Mesothelial cell of epicardium (in vitro differentiated cells): ENCODE data around the gene CD209. TPM values are rescaled to one million over a fixed set of nuclear protein-coding genes. Genes with fewer than 3 reads are reported as not detected.

ENCODE experiments used
- DNase-seq, 2 experiments: peaks; one replicate each; pipeline ENCODE4 v3.0.0; 2021; ENCODE audit warnings: low spot score in 2 of 2; ENCODE audit not compliant: unreplicated experiment in 2 of 2
- H3K27ac Mint-ChIP-seq: 2 replicates; pipeline ENCODE4 v1.8.0; 2021; ENCODE audit warnings: mixed read lengths
- H3K27me3 Mint-ChIP-seq: 2 replicates; pipeline ENCODE4 v1.8.0; 2021; ENCODE audit warnings: low read depth, mixed read lengths
- H3K36me3 Mint-ChIP-seq: 2 replicates; pipeline ENCODE4 v1.8.0; 2021; ENCODE audit warnings: mixed read lengths
- H3K4me1 Mint-ChIP-seq: 2 replicates; pipeline ENCODE4 v1.8.0; 2021; ENCODE audit warnings: mixed read lengths
- H3K4me3 Mint-ChIP-seq: 2 replicates; pipeline ENCODE4 v1.8.0; 2021; ENCODE audit warnings: mild to moderate bottlenecking, moderate library complexity, mixed read lengths
- H3K9me3 Mint-ChIP-seq: 2 replicates; pipeline ENCODE4 v1.8.0; 2021; ENCODE audit warnings: mixed read lengths
- total RNA-seq: library from RNA; stranded (reverse); gene quantifications from 3 replicates; pipeline ENCODE4 v1.2.1, GENCODE V29; 2021
- TF ChIP-seq, protein P1 (sequence below): fragments of 200-600 bp; sonication (generic); IDR thresholded peaks from one replicate; pipeline ENCODE4 v1.5.0; 2021; ENCODE audit warnings: antibody characterized with exemption; ENCODE audit not compliant: unreplicated experiment

Gene CD209
- total RNA-seq, 1 donor from 2014 or later, result not detected

- H3K4me3 Mint-ChIP-seq, result no peak overlapping the region
- no peak for DNase-seq
- H3K27ac Mint-ChIP-seq, result no peak overlapping the region
- H3K4me1 Mint-ChIP-seq, result peaks cover 28% of the 10 kb centered on the region
- peaks cover 6% of the 10 kb centered on the region for H3K27me3 Mint-ChIP-seq
- H3K36me3 Mint-ChIP-seq, result no peaks in the 10 kb centered on the region
- H3K9me3 Mint-ChIP-seq, result no peaks in the 10 kb centered on the region
- TF ChIP-seq, protein P1, sequence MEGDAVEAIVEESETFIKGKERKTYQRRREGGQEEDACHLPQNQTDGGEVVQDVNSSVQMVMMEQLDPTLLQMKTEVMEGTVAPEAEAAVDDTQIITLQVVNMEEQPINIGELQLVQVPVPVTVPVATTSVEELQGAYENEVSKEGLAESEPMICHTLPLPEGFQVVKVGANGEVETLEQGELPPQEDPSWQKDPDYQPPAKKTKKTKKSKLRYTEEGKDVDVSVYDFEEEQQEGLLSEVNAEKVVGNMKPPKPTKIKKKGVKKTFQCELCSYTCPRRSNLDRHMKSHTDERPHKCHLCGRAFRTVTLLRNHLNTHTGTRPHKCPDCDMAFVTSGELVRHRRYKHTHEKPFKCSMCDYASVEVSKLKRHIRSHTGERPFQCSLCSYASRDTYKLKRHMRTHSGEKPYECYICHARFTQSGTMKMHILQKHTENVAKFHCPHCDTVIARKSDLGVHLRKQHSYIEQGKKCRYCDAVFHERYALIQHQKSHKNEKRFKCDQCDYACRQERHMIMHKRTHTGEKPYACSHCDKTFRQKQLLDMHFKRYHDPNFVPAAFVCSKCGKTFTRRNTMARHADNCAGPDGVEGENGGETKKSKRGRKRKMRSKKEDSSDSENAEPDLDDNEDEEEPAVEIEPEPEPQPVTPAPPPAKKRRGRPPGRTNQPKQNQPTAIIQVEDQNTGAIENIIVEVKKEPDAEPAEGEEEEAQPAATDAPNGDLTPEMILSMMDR, result no peak
Observed at GRCh38 chr19:7784856-7785255, 37.5 kb upstream of the CD209 start.

DNA sequence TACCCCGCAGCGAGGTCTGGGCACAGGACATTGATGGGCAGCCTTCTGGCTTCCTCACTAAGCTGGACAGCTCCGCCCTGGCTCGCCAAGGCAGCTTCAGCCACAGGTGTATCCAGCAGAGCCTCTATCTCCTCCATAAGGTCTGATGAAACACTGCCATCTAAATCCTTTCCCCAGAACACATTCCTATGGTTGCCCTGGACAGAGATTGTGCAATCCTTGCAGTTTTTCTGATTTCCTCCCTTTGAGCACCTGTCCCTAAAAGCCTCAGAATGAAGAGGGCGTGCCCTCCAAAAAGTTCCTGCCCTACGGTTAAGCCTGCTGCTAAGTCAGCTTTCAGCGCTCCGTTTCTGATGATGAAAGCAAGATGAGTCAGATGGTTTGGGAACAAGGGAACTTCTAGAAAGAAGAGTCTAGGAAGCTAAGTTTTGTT is 36.7 kb upstream of the CD209 start:
- no peak overlapping the region for H3K27ac Mint-ChIP-seq
- H3K9me3 Mint-ChIP-seq, result no peaks in the 10 kb centered on the region
- peaks cover 4% of the 10 kb centered on the region for H3K27me3 Mint-ChIP-seq
- no peak for DNase-seq
- no peak overlapping the region for H3K4me3 Mint-ChIP-seq
- H3K36me3 Mint-ChIP-seq, result no peaks in the 10 kb centered on the region
- TF ChIP-seq, protein P1, result no peak
- H3K4me1 Mint-ChIP-seq, result peaks cover 22% of the 10 kb centered on the region

- H3K9me3 Mint-ChIP-seq, result no peaks in the 10 kb centered on the region
- no peaks in the 10 kb centered on the region for H3K27me3 Mint-ChIP-seq
- H3K4me3 Mint-ChIP-seq, result no peak overlapping the region
- H3K36me3 Mint-ChIP-seq, result no peaks in the 10 kb centered on the region
- no peak for DNase-seq
- TF ChIP-seq, protein P1, result no peak
- peak overlapping the region; percentile 22 for H3K27ac Mint-ChIP-seq
- H3K4me1 Mint-ChIP-seq, result peaks cover 16% of the 10 kb centered on the region
Observed at GRCh38 chr19:7781157-7781556, 33.8 kb upstream of the CD209 start.

GRCh38 chr19:7779631-7780486 is 32.5 kb upstream of the CD209 start:
- no peak for DNase-seq
- Mint-ChIP-seq H3K27ac (no peak overlapping the region), H3K36me3 (no peaks in the 10 kb centered on the region), H3K4me3 (no peak overlapping the region), H3K9me3 (no peaks in the 10 kb centered on the region), H3K4me1 (peaks cover 16% of the 10 kb centered on the region), H3K27me3 (no peaks in the 10 kb centered on the region)
- TF ChIP-seq, protein P1, result no peak

DNA sequence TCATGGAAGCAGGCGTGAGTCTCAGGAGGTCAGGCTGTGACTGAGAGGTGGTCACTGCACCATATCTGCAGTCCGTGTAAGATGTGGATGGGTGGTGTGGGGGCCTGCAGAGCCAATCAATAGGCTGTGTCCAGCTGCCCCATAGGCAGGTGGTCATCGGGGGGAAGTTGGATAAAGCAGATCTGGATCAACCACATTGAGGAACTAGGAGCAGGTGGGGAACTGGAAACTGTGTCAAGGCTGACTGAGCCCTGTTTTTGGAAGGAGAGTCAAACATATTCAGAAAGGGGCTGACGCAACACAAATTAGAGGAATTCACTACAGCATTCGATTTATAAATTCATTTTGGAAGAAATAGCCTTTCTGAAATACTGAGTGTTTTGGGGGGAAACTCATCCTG is 30.7 kb upstream of the CD209 start:
- H3K9me3 Mint-ChIP-seq, result no peaks in the 10 kb centered on the region
- no peak overlapping the region for H3K27ac Mint-ChIP-seq
- peaks cover 13% of the 10 kb centered on the region for H3K4me1 Mint-ChIP-seq
- TF ChIP-seq, protein P1, result no peak
- H3K4me3 Mint-ChIP-seq, result no peak overlapping the region
- DNase-seq, result no peak
- H3K36me3 Mint-ChIP-seq, result no peaks in the 10 kb centered on the region
- H3K27me3 Mint-ChIP-seq, result no peaks in the 10 kb centered on the region
